ENCODE results near the gene SNRPF.
"Not testable (repeated sequence)": the region's sequence is repeated elsewhere in the genome, so short reads cannot be mapped to it uniquely, and the experiment has no call there.

SNRPF gene

GRCh38 chr12:95858451-95859343, at the start of gene SNRPF:
TSS of gene SNRPF (plus strand) at chr12:95858952. CDS start at chr12:95859074, 122 bp downstream.
- peak; percentile 88 to 89 for DNase-seq (ENCODE audit: low read depth in 2 of 2)

- no peak for DNase-seq (ENCODE audit: low read depth in 2 of 2)
Measured at GRCh38 chr12:95809000-95809680, 49.6 kb upstream of the SNRPF start.

GRCh38 chr12:95810411-95810810, 48.3 kb upstream of the SNRPF start:
- DNase-seq (ENCODE audit: low read depth in 2 of 2) = no peak

GRCh38 chr12:95812155-95812554, 46.6 kb upstream of the SNRPF start:
- DNase-seq (ENCODE audit: low read depth in 2 of 2) = not testable (repeated sequence)

GRCh38 chr12:95815632-95816212, 43.0 kb upstream of the SNRPF start:
- no peak for DNase-seq (ENCODE audit: low read depth in 2 of 2)

DNA sequence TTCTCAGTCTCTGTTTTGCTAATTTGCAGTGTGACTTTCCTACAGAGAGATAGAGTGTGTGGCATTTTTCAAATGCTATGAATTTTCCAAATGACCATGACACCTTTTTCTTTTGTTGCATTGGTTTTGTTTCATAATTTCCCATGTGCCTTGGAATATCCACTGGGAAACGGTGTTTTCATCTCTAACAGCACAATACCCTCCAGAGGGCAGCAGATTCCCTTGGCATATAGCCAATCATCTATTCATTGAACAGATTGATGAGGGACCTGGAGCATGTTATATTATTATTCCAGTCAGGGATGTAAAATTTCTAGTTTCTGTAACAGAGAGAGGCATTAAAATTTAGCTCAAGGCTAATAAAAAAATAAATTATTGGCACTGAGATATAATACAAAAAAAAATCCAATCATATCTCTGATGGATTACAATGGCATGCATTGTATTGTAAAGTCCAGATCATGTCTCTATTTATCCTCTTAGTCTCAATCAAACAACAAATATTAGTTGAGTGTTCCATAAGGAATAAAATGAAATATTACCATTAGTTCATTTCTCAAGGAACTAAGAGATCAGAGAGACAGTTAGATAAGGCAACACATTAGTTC, 38.6 kb upstream of the SNRPF start:
- DNase-seq (ENCODE audit: low read depth in 2 of 2) = no peak

DNA sequence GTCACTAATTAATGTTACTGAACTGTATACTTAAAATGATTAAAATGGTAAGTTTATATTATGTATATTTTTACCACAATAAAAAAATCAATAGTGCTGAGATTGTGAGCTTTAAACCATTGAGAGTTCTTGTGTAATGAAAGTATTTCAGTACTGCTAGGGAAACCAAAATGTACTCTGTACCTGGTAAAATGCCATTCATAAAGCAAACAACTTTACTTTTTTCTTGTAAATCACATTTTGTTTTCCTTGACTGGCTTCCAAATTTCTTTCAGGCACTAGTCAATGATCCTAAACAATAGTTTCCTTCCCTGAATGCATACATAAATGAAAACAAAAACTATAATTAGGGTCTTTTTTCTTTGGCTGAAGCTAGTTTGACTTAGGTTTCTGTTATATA, 29.4 kb upstream of the SNRPF start:
- DNase-seq (ENCODE audit: low read depth in 2 of 2) = no peak

- no peak for DNase-seq (ENCODE audit: low read depth in 2 of 2)
Measured at GRCh38 chr12:95830335-95831089, 28.2 kb upstream of the SNRPF start.

- no peak for DNase-seq (ENCODE audit: low read depth in 2 of 2)
Measured at GRCh38 chr12:95834572-95834971, 24.2 kb upstream of the SNRPF start.

DNA sequence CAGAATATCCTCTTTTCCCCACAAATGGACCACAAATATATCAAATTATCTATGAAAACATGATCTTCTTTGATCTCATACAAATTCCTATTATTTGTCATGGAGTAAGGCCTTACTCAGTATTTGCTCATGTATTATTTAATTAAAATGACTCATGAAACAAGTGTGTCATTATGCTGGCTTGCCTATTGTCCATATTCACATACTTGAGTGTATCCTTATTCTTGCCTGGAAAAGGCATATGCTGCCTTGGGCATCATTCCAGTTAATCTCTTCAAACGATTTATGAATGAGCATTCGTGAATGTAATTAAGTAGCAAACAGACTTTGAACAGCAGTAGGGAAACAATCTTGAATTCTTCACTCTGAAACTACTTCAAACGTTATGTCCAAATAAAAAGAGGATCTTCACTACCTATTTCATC, 22.6 kb upstream of the SNRPF start:
- no peak for DNase-seq (ENCODE audit: low read depth in 2 of 2)

DNA sequence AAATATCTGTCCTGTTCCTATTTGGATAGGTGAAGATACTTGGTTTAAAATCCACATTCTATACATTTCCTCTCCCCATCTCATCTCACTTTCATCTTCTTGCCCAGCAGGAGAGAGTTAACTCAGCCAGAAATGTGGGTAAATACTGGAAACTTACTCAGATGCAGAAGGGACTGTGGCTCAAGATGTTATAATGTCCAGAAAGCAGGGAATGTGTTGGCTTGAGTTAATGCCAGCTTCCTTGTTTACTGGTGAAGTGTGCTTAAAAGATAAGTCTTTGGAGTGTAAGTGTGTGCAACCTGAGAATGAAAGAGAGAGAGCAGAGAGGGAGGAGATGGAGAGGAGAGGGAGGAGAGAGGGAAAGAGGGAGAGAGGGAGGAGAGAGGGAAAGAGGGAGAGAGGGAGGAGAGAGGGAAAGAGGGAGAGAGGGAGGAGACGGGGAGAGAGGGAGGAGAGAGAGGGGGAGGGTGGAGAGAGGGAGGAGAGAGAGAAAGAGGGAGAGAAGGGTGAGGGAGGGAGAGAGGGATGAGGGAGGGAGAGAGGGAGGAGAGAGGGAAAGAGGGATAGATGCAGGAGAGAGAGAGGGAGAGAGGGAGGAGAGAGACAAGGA, 22.0 kb upstream of the SNRPF start:
- DNase-seq (ENCODE audit: low read depth in 2 of 2) = no peak

GRCh38 chr12:95837240-95838038, 21.3 kb upstream of the SNRPF start:
- no peak for DNase-seq (ENCODE audit: low read depth in 2 of 2)

- no peak for DNase-seq (ENCODE audit: low read depth in 2 of 2)
Measured at GRCh38 chr12:95838125-95838524, 20.6 kb upstream of the SNRPF start.

DNA sequence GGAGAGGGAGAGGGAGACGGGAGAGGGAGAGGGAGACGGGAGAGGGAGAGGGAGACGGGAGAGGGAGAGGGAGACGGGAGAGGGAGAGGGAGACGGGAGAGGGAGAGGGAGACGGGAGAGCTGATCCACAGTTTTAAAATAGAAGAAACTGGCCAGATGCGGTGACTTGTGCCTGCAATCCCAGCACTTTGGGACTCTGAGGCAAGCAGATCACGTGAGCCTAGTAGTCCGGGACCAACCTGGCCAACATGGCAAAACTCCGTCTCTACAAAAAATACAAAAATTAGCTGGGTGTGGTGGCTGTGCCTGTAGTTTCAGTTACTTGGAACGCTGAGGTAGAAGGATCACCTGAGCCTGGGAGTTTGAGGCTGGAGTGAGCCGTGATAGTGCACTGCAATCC, 16.3 kb upstream of the SNRPF start:
- not testable (repeated sequence) for DNase-seq (ENCODE audit: low read depth in 2 of 2)

DNA sequence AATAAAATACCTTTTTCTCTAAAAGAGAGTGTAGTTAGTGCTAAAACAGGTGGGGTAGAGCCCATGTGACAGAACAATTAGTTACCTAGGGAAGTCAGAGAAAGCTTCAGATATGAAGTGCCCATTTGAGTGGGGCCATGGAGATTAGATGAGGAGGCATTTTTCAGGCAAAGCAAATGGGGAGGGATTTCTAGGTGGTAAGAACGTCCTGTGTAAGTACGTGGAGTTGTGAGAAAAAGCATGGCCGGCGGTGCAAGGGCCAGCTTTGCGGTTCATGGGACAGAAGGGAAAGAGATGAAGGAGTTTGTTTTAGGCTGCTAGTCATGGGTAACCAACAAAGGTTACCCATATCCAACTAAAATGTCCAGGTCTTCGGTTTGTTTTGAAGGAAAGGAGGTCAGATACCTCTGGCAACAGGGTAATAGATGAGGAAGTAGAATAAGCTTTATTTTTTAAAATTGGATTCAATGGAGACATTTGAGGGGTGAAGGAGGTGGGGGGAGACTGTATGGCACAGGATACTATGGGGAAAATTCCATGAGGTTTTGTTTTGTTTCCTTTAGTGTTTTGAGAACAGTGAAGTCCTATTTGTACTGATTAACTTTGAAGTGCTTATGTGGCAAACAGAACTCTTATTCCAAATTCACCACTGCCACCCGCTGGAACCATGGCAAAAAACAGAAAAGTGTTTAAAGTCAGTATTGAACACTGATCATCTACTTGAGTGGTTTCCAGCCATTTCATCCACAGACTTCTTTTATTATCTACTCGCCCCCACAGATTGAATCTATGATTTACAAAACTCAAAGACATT, 10.0 kb upstream of the SNRPF start:
- DNase-seq (ENCODE audit: low read depth in 2 of 2) = no peak

- no peak for DNase-seq (ENCODE audit: low read depth in 2 of 2)
Measured at GRCh38 chr12:95851606-95852005, 7.1 kb upstream of the SNRPF start.

DNA sequence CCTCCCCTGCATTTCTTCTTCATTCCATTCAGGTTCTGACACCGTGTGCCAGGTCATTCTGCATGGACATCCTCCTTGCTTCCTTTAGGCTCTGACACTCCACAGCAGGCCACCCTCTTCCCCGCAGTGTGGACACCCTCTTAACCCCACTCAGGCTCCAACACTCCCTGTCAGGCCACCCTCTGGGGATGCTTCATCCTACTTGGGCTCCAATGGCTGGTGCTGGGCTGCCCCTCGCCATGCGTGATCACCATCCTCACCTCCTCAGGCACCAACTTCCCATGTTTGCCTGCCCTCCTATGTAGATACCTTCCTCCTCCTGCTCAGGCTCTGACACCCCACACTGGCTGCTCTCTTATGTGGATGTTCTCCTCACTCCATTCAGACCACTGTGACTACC, 6.6 kb upstream of the SNRPF start:
- no peak for DNase-seq (ENCODE audit: low read depth in 2 of 2)

GRCh38 chr12:95857156-95857555, 1.6 kb upstream of the SNRPF start:
- no peak for DNase-seq (ENCODE audit: low read depth in 2 of 2)

- DNase-seq (ENCODE audit: low read depth in 2 of 2) = no peak
Measured at GRCh38 chr12:95857799-95858198, 953 bp upstream of the SNRPF start.
